Stimulated activated CD4-positive, alpha-beta T cell treated with anti-CD3 and anti-CD28 coated beads, Interleukin-2, amount 100 ng/mL, for 24 hours (primary cell): ENCODE results near the gene WDR47.
A peak's percentile ranks its signal among the peaks of the same experiment; 100 is the strongest.
"Not testable (repeated sequence)": the region's sequence is repeated elsewhere in the genome, so short reads cannot be mapped to it uniquely, and the experiment has no call there.

Experiments
- DNase-seq, 2 donors: peaks; one replicate each; pipeline ENCODE4 v3.0.0-alpha.2; 2020

The WDR47 gene

GRCh38 chr1:109041621-109042468 is at the start of gene WDR47:
WDR47 (minus strand) TSS chr1:109042102; CDS start chr1:109023512, 18,590 bp downstream.
- peak; percentile 94 to 96 for DNase-seq

DNA sequence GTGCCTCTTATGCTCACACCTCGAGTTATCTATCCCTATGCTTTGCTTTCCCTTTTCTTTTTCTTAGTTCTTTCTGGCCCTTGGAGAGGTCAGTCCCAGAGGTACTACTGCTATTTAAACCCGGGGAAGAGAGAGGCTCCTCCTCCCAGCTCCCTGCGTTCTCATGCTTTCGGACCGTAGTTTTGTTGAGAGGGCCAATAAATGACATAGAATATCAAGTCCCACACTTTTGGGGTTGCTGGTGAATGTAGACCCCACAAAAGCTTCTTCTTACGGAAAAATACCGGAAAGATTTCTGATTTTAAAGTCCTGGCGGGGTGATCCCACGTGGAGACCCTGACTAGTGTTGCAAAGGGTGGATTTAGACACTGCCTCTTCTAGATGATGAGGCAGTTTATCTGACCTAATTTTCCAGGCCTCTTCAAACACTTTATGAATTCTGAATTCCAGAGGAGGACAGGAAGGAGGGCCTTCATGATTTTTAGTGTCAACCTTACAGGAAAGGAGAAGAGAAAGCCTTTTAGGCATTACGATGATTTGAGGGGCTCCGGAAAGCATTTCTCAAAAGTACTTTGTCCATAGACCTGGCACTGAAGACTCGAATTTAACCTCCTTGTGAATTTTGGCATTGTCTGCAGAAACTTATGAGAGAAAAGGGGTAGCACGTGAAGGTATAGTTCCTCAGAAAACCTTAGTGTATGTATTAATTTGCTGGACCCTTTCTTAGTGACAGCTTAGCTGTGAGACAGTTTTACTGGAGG is 49.4 kb upstream of the WDR47 start:
- DNase-seq = peak; percentile 31 to 34

- peak; percentile 86 to 87 for DNase-seq
Measured at GRCh38 chr1:109090196-109091077, 48.5 kb upstream of the WDR47 start, which contains the start of gene TMEM167B. TMEM167B (plus strand) TSS chr1:109090764; CDS start chr1:109090873, 109 bp downstream.

DNA sequence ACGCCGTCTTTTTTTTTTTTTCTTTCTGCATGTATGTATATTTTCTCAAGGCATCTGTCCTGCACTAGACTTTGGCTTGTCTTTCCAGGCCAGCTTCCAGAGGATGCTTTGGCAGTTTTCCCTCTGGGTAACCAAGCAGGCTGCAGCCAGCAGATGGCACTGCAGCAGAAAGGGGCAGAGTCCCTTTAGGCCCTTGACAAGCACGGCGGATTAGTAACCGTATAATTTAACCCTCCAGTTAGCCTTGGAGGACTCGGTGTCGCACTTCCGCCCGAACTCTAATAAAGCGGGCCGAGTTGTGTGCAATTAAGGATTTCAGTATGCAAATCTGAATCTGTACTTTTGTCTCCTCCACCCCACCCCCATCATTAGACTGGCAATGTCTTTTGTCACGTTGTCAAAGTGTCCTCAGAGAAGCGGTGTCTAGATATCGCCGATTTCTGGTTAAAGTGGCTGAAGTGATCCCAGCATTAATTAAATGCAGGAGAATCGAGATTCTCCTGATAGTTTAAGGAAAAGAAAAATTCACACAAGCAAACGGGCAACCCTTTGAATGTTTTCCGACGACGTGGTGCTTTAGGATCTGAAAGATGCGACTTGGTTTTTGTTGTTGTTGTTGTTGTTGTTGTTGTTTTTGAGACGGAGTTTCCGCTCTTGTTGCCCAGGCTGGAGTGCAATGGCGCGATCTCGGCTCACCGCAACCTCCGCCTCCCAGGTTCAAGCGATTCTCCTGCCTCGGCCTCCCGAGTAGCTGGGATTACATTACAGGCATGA is 47.5 kb upstream of the WDR47 start:
- DNase-seq = peak in 1 of 2 donors; percentile 61

DNA sequence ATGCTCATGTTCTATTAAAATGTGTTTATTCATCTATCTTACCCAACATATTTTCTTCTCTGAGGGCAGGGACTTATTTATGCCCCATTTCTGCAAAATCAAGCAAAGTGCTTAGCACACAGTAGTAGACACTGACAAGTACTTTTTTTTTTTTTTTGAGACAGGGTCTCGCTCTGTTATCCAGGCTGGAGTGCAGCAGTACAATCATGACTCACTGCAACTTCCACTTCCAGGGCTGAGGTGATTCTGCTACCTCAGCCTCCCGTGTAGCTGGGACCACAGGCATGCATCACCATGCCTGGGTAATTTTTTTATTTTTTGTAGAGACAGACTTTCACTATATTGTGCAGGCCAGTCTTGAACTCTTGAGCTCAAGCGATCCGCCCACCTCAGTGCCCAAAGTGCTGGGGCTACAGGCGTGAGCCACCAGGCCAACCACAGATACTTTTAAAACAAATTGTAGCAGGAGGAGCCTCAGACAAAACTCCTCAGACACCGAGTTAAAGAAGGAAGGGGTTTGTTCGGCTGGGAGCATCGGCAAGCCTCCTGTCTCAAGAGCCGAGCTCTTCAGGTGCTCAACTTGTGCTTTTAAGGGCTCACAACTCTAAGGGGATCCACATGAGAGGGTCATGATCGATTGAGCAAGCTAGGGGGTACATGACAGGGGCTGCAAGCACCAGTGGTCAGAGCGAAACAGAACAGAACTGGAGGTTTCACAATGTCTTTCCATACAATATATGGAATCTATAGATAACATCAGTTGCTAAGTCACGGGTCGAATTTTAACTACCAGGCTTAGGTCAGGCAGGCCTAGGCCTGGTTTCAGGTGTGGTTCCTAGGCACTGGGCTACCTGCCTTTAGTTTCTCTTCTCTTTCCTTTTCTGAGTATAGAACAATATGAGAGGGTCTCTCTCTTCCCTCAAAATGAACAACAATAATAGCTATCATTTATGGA is 42.9 kb upstream of the WDR47 start:
- DNase-seq = no peak

- DNase-seq = no peak
Measured at GRCh38 chr1:109083923-109084322, 42.0 kb upstream of the WDR47 start.

- no peak for DNase-seq
Measured at GRCh38 chr1:109083501-109083900, 41.6 kb upstream of the WDR47 start.

DNA sequence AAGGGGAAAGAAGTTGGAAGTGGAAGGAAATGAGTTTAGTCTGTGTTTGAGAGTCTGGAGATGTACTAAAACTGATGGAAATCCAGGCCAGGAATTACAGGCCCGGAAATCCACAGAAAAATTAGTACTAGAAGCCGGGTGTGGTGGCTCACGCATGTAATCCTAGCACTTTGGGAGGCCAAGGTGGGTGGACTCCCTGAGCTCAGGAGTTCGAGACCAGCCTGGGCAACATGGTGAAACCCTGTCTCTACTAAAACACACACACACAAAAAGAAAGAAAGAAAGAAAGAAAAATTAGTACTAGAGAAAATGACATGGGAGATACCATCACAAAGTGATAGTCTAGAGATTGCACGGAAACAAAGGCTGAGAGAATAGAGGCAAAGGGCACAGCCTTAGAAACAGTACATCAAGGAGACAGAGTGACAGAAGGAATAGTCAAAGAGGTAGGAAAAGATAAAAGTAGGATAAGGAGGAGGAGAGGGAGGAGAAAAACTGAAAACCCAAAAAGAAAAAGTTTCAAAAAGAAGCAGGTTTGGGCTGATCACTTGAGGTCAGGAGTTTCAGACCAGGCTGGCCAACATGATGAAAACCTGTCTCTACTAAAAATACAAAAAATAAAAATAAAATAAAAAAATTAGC is 38.7 kb upstream of the WDR47 start:
- DNase-seq = no peak

GRCh38 chr1:109079240-109079622 is 37.3 kb upstream of the WDR47 start:
- DNase-seq = no peak

DNA sequence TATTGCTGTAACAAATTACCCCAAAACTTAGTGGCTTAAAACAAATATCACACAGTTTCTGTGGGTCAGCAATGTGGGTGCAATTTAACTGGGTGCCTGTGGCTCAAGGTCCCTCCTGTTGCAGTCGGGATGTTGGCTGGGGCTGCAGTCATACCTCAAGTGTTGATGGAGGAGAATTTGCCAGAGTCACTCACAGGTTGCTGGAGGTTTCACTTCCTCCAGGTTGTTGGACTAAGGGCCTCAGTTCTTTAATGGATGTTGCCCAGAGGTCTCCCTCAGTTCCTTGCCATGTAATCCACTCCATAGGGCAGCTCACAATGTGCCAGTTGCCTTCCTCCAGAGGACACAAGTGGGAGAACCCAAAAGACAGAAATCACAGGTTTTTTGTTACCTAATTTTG is 36.4 kb upstream of the WDR47 start:
- no peak for DNase-seq

DNA sequence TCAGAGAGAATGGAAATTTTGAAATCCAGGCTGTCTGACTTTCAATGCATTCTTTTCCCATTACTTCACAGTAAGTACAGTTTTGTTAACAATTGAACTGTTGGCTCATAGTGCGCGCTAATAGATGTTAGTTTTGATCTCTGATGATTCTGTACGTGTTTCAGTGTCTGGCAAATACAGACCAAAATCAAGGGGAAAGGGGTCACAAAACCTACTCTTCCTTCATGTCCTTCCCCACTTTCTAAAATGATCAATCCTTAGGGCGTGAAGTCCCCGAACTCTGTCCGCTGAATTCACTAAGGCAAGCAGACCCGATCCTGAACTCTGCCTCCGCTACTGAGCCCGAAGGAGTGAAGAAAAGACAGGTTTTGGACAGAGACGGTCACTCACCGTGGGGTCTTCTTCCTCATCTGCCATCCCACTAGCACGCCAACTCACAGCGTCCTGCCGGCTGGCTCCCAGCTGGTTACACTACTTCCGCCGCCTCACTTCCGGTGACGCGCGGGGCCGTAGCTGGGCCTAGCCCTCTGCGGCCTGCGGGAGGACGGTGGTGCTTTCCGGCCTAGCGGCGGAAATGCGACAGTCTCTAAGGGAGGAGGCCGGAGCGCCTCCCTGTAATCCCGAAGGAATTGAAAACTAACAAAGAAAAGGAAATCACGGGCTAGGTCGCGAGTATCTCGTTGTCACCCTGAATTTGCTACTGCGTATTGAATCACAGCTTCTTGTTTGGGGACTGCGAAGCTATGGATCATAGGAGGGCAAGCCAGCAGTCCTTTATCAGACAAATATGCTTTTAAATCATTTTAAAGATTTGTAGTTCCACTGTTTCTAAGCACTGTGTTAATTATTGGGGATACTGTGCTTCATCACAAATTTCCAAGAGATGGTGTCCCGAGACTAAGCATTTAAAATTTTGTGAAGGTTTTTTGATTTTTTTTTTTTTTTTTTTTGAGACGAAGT is 33.9 kb upstream of the WDR47 start, which contains the start of gene TAF13:
Gene TAF13 (minus strand): TSS at position 473 of the 960 bp plus-strand sequence. CDS start 56 bp downstream, at position 417.
- peak; percentile 87 to 91 for DNase-seq

DNA sequence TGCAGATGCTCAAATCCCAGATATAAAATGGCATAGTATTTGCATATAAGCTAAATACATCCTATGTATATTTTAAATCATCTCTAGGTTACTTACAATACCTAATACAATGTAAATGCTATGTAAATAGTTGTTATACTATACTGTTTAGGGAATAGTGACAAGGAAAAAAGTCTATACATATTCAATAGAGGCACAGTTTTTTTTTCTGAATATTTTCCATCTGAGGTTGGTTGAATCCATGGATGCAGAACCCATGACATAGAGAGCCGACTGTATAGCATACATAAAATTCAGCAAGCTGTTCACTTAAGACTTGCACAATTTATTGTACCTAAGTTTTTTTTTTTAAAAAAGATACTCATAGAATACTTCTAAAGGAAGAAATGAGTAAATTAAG is 27.4 kb upstream of the WDR47 start:
- no peak for DNase-seq

- no peak for DNase-seq
Measured at GRCh38 chr1:109067883-109068282, 26.0 kb upstream of the WDR47 start.

DNA sequence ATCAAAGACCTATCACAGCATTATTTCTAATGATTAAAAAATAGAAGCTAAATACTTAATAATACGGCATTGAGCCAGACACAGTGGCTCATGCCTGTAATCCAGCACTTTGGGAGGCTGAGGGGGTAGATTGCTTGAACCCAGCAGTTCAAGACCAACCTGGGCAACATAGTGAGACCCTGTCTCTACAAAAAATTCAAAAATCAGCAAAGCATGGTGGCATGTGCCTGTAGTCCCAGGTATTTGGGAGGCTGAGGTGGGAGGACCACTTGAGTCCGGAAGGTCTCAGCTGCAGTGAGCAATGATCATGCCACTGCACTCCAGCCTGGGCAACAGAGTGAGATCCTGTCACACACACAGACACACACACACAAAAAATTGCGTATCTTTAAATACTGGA is 23.2 kb upstream of the WDR47 start:
- no peak for DNase-seq

GRCh38 chr1:109061183-109061582 is 19.3 kb upstream of the WDR47 start:
- no peak for DNase-seq

DNA sequence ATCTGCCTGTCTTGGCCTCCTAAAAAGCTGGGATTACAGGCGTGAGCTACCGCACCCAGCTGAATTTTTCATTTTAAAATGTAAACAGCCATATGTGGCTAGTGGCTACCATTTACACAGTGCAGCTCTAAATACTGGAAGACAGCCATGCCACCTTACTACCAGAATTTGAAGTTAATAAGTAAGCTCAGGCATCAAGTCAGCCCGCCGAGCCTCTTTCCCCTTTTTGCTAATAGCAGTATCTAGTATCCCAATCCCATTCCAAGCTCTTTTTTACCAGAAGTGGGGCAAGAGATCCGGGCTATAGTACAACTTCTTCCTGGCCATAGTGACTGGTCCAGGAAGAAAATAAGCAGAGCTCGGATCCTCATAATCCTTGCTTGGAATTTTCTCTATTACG is 18.8 kb upstream of the WDR47 start:
- no peak for DNase-seq

GRCh38 chr1:109059026-109059425 is 17.1 kb upstream of the WDR47 start:
- DNase-seq = no peak

DNA sequence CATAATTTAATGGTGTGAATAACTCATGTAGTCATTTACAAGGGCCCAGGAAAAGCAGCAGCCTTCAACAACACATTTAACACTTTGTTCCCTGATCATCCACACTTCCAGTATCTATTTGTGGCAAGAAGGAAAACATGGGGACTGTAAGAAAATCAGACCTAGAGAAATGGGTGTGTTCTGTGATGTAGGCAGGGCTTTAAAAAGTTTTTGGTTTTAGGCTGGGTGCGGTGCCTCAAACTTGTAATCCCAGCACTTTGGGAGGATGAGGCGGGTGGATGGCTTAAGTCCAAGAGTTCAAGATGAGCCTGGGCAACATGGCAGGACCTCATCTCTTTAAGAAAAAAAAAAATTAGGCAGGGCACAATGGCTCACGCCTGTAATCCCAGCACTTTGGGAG is 14.2 kb upstream of the WDR47 start:
- DNase-seq = no peak

GRCh38 chr1:109052145-109052544 is 10.2 kb upstream of the WDR47 start:
- DNase-seq = not testable (repeated sequence)
